Kidney glomerular epithelial cell (primary cell): ENCODE results near the gene CRELD2.

ENCODE experiments used
- DNase-seq: peaks from one replicate; lab custom pipeline; 2025; lab: John Stamatoyannopoulos, UW

CRELD2 gene

DNA sequence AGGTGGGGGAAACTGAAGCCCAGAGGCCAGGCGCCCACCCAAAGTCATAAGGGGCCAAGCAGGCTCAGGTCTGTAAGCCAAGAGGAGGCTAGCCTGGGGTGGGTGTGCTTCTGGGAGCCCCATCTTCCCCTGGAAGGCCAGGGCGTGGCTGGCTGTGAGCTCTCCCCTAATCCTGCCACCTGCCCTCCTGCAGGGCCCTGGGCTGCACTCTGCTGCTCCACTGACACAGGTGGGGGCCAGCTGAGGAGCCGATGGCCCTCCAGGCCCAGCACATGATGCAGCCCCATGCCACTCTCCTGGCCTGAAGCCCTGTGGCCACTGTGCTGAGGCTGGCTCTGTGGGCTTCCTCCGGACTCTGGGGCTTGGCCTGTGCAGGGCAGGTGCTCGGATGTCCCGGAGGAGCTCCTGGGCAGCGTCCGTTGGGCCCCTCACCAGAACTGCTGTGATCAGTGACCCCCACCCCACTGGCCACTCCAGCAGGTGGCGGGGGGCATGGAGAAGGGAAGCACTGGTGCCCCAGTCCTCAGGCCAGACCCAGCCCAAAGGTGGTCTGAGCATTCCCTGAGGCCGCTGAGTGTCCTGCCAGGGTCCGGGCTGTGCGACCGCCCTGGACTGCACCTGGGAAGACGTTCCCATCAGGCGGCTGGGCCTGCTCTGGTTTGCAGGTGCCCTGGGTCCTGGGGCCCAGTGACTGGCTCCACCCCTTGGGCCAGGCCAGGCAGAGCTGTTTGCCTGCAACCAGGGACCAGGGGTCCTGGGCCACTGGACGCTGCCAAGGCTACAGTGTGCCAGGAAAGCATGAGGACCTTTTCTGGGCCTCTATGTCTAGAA is 50.6 kb downstream of the CRELD2 start:
- DNase-seq = no peak

DNA sequence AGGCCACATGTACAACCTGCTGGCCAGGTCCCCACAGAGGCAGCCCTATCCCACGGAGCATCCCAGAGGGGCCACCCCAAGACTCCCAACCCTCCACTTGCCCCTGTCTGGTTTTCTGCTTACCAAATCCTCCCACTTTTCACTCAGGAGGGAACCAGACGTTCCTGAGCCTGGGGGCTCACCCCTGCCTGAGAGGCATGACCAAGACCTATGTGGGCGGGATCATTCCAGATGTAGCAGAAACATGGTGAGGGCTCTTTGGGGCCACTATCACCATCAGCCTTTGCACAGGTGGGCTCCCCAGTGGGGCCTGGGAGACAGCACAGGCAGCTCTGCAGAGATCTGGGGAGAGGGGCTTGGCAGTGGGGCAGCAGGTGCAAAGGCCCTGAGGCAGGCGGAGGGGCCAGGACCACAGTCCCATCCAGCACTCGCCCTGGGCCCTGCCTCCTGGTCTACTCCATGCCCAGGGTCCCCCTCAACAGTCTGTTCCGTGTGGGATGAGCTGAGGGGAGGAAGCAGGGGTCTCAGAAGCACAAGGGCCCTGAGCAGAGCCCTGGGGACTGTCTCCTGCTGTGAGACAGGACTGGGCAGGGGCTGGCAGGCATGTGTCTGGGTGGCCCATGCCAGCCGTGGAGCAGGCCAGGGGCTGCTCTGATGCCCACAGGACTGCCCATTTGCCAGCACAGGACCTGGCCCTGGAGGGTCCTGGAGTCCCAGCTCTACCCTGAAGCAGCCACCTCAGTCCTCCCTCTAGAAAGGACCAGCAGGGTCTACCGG is 51.5 kb downstream of the CRELD2 start:
- no peak for DNase-seq

DNA sequence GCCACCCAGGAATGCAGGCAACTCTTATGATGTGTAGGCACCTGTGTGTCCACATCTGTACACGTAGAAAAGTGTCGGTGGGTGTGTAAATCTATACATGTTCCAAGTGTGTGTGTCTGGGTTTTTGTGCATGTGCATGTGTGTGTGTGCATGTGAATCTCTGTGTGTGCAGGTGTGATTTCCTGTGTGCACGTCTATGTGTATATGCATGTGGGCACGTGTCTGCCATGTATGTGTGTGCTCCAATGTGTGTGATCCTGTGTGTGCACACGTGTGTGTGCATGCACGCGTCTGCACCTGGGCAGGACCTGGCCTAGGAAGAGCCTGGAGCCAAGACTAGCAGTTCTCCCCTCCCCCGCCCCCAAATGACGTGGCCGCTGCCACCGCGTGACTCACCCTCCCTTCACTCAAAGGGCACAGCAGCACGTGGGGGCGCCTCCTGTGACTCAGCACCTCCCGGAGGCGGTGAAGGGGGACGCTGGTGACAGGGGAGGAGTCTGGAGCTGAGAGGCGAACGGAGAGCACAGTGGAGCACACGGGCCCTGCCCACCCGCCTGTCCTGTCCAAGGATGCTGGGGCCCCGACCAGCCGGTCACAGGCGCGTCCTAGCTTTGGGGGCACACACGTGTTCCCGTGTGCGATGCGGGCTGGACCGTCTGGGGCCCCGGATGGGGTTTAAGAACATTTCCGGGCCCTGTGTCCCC is 52.2 kb downstream of the CRELD2 start:
- peak; percentile 88 for DNase-seq

DNA sequence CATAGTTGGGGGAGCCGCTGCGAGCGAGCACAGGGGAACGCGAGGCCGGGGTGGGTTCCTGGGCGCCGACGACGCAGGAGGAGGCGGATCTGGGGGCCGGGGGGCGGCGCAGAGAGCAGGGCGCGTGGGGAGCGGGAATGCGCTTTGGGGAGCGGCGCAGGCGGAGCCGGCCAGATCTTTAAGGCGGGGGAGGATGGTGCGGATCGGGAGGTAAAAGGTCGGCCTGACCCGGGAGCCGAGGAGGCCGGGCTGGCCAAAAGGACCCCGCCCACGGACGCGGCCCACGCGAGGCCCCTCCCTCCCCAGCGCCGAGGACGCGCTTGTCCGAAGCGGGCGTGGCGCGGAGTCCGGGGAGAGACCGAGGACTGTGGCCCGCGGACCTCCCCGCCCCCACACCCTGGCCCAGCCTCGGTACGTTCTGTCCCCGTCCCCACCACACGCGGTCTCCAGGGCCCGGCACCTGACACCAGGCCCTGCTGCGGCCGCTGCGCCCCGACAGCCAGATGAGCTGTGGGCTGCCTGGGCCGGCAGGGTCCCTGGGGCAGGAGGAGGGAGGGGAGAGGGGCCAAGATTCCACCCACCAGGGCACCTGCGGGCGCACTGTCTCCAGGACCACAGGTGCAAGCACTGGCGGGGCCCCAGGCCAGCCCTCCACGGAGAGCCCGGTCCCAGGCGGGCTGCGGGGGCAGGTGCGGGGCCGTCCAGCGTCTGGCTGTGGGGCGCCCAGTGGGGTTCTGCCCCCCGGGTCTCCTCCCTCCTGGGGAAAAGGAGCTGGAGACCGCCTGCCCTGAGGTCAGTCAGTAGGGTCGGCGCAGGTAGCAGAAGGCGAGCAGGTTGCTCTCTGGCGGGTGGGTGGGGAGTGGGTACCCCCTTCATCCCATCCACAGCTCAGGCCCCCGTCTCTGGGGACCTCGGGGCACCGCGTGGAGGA is 53.1 kb downstream of the CRELD2 start:
- no peak for DNase-seq

DNA sequence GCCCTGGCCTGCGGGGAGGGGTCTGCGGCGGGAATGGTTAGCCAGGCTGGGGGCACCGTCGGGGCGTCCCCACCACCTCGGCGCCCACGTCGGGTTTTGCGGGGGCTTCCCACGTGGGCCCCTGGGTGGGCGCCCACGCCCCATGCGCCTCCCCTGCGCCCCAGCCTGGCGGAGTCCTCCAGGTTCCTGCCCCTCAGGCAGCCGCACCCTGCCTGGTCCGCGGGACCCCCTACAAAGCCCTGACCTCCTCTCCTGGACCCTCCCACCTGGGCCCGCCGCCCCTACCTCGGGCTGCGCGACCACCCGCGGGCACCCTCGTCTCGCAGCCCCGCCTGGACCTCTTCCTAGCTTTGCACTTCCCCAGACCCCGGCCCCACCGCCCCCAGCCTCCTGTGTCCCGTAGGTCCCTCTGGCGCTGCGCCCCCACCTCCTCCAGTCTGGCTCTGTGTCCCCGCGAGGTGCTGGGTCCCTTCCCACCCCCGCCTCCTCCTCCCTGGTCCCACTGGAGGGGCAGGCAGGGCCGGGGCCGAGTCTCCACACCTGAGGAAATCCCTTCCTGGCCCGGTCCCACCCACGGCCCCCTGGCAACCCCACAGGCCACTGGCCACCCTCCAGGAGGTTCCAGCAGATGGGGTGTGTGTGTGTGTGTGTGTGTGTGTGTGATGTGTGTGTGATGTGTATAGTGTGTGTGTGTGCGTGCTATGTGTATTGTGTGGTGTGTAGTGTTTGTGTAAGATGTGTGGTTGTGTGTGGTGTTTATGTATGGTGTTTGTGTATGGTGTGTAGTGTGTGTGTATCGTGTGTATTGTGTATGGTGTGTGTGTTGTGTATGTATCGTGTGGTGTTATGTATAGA is 54.0 kb downstream of the CRELD2 start:
- no peak for DNase-seq

DNA sequence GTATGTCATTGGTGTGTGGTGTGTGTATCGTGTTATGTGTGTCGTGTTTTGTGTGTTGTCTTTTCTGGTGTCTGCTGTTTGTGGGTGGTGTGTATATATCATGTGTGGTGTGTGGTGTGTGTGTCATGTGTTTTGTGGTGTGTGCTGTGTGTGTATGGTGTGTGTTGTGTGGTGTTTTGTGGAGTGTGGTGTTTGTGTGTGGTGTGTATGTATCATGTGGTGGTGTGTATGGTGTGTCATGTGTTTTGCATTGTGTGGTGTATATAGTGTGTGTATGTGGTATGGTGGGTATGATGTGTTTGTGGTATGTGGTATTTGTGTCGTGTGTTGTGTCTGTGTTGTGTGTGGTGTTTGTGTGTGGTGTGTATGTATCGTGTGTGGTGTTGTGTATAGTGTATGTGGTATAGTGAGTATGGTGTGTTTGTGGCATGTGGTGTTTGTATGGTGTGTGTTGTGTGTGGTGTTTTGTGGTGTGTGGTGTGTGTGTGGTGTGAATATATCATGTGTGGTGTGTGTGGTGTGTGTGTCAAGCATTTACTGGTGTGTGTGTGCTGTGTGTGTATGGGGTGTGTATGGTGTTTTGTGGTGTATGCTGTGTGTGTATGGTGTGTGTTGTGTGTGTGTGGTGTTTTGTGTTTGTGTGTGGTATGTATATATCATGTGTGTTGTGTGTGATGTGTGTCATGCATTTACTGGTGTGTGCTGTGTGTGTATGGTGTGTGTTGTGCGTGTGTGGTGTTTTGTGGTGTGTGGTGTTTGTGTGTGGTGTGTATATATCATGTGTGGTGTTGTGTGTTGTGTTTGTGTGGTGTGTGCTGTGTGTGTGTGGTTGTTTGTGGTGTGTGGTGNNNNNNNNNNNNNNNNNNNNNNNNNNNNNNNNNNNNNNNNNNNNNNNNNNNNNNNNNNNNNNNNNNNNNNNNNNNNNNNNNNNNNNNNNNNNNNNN is 54.9 kb downstream of the CRELD2 start:
- DNase-seq = no peak

DNA sequence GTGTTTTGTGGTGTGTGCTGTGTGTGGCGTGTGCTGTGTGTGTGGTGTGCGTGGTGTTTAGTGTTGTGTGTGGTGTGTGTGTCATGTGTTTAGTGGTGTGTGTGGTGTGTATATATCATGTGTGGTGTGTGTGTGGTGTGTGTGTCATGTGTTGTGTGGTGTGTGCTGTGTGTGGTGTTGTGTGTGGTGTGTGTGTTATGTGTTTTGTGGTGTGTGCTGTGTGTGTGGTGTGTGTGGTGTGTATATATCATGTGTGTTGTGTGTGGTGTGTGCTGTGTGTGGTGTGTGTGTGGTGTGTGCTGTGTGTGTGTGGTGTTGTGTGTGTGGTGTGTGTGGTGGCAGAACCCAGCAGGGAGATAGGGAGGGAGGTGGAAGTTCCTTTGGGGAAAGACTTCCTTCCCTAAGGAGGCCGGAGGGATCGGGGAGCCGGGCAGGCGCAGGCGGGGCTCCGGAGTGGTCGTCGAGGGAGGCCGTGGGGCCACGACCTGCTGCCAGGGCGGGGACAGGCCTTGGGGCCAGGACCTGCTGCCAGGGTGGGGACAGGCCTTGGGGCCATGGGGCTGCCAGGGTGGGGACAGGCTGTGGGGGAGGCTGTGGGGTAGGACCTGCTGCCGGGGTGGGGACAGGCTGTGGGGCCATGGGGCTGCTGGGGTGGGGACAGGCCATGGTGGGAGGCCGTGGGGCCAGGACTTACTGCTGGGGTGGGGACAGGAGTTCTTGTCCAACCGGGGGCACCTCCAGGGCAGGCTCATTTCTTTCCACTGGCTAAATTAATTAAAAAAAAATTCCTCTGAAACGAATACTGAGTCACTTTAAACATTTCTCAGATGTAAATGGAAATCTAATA is 57.3 kb downstream of the CRELD2 start:
- DNase-seq = no peak

DNA sequence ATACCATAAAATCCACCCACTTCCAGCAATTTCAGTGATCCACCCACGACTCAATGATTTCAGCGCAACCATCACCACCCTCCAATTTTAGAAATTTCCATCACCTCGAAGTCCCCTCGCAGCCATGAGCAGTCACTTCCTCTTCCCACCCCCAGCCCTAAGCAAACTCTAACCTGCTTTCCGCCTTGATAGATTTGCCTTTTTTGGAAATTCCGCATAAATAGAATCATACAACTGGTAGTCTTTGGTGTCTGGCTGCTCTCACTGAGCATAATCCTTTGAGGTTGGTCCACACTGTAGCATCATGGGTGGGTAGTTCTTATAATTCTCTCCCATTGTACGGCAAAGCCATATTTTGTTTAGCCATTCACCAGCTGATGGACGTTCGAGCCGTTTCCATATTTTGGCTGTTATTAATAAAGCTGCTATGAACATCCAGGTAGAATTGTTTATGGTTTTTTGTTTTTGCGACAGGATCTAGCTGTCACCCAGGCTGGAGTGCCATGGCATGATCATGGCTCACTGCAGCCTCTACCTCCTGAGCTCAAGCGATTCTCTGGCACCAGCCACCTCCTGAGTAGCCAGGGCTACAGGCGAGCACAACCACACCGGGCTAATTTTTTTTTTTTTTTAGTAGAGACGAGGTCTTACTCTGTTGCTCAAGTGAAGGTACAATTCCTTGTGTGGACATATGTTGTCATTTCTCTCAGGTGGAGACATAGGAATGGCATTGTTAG is 58.2 kb downstream of the CRELD2 start:
- DNase-seq = no peak
